Fibroblast of skin of left quadriceps (primary cell): ENCODE results near the gene CA11.

Experiments
- DNase-seq, 2 experiments: peaks; one replicate each; pipeline ENCODE4 v3.0.0-alpha.2; 2013; ENCODE audit warnings: low read depth in 2 of 2

CA11 gene

DNA sequence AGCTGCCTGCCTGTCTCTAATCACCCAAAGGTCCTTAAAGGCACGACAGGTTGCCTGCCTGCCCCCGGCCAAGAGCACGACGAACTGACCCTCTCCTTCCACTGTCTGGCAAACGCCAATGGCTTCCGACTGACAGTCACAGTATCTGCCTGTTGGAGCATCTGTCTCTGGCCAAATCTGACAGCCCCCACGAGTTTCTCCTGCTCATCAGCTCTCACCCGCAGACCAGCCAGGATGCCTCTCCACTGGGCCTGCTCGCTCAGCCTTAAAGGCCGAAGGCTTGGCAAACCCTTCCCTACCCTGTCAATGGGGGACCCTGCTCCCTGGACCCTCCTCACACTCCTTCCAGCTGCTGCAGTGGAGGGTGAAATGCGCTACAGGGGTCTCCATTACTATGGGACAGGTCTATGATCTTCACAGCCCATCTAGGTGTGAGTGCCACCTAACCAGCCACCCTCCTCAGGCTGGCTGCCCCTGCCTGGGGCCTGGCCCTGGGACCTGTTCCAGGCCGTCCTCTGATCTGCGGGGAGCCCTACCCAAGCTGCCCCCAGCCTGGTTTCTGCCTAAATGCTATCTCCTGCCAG lies 32.0 kb downstream of the CA11 start:
- DNase-seq = no peak

DNA sequence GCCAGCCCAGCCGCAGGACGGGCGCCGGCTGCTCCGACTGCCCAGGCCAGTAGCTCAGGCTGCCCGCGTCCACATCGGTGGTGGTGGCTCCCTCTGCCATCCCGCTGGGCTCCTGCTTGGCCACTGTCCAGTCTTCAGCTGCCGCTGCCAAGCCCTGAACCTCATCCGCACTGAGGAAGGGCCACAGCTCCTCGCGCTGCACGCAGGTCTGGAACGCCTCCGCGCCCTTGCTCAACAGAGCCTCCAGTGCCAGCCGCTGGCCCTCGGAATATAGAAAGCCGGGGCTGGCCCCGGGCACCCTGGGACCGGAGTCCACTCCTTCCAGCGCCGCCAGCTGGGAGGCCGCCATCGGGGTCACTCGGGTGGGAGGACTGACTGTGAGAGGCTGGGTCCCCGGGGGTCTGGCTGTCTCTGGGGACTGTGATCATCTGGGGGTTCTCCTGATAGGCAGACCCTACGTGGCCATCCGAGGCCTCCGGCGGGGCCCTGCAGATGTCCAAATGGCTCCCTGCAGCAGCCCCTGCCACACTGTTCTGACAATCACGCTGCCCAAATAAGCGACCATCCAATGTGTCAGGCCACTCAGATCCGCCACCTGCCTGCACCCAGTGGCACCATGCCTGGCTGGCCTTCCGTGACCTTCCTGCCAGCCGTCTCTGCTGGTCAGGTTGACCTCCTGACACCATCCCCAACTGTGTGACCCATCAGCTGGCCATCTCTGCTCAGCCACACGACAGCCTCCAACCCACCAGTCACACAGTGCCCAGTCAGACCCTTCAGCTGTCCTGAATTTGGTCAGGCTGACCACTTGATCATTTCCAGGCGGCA lies 32.7 kb downstream of the CA11 start:
- no peak for DNase-seq

DNA sequence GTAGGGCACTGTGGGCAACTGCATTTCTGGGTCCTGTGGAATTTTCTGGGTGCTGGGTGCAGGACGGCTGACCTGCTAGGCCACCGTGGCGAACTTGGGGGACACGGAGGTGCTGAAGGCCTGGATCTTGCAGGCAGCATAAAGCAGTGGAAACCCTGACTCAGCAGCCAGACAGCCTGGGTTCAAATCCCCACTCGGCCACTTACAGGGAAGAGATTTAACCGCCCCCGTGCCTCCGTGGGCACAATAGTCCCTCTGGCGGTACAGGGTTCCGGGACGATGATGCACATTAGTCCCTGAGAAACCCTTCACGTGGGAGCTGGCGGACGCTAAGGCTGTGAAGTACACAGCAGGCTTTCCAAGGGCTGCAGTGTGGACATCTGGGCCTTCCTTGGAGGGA lies 34.1 kb downstream of the CA11 start:
- no peak for DNase-seq

DNA sequence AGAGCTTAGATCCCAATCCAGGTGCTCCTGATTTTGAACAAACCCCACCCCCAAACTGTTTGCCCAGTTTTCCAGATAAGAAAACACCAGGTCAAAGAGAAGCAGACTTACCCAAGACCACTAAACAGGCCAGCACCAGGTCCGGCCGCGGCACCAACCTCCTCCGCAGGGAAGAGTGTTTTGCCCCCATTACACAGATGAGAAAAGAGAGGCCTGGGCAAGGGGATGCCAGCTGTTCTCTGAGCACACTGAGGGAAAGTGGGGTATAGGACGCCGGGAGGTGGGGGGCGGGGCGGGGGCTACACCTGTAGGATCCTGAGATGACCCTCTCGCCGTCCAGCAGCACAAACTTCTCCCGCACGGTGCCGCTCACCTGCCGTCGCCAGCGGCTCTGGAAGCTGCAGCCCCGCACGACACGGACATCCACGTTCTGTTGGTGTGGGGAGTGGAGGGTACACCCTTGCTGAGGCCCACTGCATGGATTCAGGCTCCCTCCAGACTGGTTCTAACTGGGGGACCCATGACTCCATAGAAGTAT lies 36.3 kb downstream of the CA11 start:
- no peak for DNase-seq

DNA sequence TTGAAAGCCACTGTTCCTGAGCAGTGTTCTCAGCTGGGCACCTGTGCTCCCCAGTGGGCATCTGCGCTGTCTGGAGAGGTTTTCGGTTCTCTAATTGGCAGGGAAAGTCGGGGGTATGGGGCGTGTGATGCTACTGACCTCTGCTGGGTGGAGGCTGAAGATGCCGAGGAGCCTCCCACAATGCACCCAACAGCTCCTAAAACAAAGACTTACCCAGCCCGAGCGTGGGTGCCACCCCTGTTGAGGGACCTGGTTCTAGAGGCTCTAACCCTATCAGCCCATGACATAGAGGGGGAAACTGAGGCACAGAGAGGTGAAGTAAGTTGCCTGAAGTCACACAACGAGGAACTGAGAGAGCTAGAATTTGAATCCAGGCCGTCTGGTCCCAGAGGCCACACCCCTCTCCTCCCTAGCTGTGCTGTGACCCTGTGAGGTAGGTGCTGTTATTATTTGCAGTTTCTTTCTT lies 37.2 kb downstream of the CA11 start:
- DNase-seq = no peak

DNA sequence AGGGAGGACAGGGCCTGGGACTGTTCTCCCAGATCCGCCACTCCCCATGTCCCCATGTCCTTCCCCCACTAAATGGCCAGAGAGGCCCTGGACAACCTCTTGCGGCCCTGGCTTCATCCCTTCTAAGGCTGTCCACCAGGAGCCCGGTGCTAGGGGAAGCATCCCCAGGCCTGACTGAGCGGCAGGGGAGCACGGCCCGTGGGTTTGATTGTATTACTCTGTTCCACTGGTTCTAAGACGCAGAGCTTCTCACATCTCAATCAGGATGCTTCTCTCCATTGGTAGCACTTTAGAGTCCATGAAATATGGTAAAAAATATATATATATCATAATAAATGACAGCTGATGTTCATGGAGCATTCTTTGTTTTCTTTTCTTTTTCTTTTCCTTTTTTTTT lies 38.6 kb downstream of the CA11 start:
- DNase-seq = no peak

DNA sequence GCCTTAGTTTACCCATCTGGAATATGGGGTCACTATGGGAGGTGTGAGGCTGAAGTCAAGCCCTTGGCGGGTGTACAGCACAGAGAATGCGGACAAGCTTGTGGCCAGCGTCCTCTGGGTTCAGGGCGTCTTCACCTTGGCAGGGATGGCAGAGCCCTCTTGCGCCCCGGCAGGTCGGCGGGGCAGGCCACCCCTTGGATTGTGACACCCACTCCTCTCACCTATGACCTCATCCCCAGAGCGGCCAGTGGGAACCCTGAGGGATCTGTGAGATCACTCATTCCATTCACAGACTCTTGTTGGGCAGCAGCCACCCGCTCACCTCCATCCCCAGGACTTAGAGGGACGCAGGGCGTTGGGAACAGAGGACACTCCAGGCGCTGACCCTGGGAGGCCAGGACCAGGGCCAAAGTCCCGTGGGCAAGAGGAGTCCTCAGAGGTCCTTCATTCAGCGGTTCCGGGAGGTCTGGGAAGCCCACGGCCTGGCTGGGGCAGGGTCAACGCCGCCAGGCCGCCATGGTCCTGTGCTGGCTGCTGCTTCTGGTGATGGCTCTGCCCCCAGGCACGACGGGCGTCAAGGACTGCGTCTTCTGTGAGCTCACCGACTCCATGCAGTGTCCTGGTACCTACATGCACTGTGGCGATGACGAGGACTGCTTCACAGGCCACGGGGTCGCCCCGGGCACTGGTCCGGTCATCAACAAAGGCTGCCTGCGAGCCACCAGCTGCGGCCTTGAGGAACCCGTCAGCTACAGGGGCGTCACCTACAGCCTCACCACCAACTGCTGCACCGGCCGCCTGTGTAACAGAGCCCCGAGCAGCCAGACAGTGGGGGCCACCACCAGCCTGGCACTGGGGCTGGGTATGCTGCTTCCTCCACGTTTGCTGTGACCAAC lies 39.3 kb downstream of the CA11 start, which contains the start of gene SPACA4:
SPACA4 (plus strand) TSS at position 280 of the 896 bp plus-strand sequence; CDS start at position 517, 237 bp downstream.
- DNase-seq = no peak

DNA sequence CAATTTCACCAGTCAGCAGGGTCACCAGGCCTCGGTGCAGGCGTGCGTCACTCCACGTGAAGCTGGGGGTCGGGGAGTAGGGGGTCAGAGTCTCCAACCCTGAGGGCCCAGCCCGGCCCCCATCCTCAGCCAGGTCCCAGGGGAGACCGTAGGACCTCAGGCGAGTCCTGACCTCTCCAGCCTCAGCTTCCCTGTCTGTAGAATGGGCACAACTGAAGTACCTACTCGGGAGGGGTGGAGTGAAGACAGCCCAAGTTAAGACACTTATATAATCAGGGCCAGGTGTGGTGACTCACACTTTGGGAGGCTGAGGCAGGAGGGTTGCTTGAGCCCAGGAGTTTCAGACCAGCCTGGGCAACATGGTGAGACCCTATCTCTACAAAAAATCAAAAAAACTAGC lies 42.1 kb downstream of the CA11 start:
- no peak for DNase-seq

DNA sequence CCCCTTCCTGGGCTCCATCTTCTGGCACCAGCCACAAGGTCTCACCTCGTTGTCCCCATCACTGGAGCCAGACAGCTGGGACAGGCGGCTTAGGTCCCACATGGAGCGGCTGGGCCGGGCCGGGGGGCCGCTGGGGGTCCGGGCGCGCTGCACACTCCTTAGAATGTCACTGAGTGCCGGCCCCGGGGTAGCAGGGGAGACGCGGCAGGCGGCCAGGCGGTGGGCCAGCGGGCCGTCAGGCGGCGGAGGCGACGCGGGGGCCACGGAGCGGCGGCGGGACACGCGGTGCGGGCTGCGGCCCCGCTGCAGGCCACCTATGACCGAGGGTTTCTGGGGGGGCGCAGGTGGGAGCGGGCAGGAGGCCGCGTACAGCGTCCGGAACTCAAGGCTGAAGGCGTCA lies 42.5 kb downstream of the CA11 start:
- no peak for DNase-seq

DNA sequence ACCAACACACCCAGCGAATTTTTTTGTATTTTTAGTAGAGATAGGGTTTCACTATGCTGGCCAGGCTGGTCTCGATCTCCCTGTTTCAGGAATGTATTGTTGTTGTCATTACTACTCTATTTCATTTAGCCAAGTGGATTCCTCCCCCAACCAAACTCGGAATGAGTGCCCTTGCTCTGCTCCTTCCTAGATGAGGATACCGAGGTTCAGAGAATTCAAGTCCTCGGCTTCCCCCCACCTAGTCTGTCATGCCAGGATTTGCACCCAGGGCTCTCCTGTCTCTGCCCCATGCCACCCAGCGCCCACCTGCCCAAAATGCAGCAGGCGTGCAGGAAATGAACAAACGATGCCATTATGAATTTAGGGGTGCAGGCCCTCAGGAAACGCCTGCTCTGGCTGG lies 43.0 kb downstream of the CA11 start:
- no peak for DNase-seq

DNA sequence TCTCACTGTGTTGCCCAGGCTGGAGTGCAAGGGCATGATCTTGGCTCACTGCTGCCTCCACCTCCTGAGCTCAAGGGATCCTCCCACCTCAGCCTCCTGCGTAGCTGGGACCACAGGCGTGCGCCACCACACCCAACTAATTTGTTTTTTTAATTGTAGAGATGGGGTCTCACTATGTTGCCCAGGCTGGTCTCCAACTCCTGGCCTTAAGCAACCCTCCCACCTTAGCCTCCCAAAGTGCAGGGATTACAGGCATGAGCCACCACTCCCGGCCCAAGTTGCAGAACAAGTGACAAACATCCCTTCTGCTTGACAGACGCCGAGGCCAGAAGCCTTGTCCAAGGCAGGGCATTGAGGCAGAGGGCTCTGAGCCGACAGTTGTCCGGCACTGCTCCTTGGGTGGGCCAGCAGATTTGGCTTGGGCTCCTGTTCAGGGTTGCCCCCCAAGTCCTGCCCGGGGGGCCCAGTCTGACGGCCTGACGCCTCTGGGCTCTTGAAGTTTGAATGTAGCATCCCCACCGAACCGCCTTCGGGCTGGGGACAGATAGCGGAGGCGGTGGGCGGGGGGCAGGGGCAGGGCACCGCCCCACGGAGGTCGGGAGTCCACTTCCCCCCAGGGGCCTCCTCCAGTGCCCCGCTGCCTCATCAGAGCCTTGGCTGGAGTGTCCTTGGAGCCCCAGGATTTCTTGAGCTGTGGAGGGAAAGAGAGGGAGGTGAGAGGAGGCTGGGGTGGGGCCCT lies 45.1 kb downstream of the CA11 start:
- no peak for DNase-seq

DNA sequence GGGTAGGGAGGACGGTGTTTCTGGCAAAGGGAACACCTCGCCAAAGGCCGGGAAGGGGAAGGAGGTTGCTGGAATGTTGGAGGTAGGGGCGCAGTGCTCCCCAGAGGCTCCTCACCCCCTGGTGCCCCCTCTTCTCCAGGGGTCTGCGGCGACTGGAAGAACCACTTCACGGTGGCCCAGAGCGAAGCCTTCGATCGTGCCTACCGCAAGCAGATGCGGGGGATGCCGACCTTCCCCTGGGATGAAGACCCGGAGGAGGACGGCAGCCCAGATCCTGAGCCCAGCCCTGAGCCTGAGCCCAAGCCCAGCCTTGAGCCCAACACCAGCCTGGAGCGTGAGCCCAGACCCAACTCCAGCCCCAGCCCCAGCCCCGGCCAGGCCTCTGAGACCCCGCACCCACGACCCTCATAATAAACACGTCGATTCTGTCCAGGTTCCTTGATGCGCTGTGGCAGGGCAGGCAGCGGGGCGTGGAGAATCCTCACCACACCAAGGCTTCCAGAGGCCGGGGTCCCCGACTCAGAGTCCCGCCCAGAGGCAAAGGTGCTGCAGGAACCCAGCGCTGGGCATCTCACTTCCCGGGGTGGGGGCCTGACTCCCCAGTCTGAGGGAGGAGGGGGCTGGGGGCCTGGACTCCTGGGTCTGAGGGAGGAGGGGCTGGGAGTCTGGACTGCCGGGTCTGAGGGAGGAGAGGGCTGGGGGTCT lies 46.8 kb downstream of the CA11 start:
- no peak for DNase-seq

DNA sequence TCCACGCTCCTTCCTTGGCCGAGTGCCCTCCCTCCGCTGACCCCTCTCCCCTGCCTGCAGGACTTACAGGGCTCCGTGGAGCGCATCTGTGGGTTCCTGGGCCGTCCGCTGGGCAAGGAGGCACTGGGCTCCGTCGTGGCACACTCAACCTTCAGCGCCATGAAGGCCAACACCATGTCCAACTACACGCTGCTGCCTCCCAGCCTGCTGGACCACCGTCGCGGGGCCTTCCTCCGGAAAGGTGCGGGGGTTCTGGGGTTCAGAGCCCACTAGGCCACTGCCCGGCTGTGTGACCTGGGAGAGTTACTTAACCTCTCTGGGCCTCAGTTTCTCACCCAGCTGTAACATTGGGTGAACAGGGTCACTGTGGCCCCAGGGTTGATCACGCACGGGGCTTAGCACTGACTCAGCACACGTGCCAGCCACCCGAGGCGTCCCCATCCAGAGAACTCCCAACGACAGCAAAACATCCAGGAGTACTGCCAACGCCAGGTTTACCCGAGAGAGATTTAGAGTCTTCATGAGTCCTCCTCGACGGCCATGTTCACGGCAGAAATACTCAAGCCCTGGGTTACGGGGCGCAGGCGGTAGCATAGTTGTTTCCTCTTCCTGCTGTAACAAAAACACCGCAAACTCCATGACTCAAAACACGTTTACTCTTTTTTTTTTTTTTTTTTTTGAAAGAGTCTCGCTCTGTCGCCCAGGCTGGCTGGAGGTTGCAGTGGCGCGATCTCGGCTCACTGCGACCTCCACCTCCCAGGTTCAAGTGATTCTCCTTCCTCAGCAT lies 49.1 kb downstream of the CA11 start:
- no peak for DNase-seq

DNA sequence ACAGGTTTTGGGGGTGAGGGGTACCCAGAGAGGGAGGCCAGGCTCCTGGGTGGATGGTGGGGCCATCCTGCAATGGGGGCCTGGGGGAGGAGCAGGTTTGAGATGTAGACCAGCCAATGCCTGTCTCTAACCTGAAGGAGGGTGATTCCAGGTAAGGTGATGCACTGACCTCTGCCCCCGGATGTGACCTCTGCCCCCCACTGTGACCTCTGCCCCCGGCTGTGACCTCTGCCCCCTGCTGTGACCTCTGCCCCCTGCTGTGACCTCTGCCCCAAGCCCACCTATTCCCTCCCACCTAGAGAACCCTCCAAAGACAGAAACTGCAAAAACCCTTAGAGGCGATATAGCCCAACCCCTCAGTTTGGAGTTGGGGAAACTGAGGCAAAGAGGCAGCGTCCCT lies 49.8 kb downstream of the CA11 start:
- no peak for DNase-seq

DNA sequence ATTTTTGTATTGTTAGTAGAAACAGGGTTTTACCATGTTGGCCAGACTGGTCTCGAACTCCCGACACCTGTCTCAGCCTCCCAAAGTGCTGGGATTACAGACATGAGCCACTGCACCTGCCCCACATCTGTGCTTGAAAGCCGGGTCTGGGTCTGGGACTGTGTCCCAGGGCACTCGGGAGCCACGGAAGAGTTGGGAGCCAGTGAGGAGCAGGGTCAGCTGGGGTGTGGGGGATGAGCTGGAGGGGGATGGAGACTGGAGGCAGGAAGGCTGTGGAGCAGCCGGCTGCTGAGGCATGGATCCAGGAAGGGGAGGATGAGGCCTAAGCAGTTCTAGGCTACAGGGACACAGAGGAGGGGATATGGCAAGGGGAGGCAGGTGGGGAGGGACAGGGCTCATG lies 50.2 kb downstream of the CA11 start:
- DNase-seq = no peak

DNA sequence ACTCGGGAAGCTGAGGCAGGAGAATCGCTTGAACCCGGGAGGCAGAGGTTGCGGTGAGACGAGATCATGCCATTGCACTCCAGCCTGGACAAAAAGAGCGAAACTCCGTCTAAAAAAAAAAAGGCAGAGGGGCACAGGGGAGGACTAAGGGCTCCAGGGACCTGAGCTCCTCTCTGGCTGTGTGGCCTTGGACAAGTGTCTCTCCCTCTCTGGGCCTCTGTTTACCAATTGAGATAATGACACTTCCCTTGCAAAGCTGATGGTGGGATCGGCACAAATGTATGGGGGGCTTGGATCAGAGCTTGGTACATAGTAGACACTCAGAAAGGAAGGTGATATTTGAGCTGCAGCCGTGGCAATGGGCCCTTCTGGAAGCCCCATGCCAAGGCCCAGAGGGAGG lies 50.8 kb downstream of the CA11 start:
- no peak for DNase-seq

DNA sequence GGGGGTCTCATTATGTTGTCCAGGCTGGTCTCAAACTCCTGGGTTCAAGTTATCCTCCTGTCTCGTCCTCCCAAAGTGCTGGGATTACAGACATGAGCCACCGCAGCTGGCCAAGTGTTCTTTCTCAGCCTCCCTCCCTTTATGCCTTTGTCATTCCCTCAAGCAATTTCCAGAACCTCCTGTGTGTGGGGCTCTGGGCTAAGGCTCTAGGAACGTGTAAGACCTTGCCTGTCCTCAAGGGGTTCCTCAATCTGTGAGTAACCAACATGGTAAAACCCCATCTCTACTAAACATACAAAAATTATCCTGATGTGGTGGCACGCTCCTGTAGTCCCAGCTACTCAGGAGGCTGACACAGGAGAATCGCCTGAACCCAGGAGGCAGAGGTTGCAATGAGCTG lies 55.0 kb downstream of the CA11 start:
- DNase-seq = no peak

DNA sequence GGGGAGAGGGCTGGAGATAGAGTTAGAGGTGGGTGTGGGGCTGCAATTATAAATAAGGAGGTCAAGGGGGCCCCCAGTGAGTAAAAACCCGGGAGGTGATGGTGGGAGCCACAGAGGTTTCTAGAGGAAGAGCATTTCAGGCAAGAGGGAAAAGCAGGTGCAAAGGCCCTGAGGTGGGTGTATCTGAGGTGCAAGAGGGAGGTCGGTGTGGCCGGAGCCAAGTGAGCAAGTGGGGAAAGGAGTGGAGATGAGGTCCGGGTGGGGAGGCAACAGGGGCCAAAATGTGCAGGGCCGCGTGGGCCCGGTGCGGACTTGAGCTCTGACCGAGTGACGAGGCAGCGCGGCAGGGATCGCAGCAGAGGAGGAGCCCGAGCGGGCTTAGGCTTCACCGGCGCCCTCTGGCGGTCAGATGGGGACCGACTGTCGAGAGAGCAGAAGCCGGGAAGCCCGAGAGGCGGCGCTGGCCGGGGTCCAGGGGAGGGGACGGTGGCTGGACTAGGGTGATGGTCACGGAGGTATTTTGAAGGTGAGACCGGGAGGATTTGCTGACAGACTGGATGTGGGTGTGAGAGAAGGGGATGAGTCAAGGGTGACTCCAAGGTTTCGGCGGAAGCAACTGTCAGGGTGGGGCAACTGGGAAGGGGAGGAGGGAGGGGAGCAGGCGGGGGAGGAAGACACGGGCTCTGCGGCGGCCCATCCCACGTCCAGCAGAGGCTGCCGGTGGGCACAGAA lies 57.2 kb downstream of the CA11 start:
- peak in 1 of 2 experiments; percentile 54 for DNase-seq
